Measurements from ENCODE around the gene IFRD1.

The IFRD1 gene

DNA sequence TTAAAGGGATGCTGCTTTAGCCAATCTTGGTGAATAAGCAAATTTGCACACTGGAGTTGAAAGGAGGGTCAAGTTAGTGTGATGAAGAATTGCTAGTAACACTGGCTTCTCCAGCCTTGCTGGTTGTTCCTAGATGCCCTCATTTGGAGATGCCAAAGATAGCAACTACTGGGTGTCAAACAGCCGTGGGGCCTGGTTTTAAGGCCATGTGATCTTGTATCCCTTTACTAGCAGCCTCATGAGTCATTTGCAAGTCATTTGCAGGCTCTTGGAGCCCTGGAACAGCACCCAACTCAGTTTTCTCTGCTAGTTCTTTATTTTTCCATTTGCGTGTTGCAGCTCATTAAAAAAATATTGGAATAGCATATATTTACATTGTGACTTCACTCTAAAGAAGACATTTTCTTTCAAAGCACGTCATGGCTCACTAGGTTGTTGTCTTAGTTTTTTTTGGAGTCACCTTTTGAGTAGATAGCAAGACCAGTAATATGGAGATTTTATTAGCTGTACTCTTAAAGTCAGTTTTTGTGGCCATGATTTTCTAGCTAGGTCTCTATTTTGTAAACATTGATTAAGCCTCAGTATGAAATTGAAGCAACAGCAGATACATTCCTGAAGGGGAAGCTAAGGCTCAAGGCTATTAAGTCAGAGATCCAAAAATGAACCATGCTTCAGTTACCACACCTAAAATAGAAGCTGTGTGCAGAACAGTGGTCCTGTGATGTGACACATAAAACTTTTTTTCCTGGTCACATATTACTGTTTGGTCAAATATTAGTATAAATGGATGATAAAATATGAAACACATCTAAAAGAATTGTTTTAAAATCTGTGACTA is 31.8 kb downstream of the IFRD1 start:
- H3K4me3 ChIP-seq (ENCODE audit: low read depth, low read length) = no peak overlapping the region
- DNase-seq (ENCODE audit: low read depth) = peak; percentile 82

DNA sequence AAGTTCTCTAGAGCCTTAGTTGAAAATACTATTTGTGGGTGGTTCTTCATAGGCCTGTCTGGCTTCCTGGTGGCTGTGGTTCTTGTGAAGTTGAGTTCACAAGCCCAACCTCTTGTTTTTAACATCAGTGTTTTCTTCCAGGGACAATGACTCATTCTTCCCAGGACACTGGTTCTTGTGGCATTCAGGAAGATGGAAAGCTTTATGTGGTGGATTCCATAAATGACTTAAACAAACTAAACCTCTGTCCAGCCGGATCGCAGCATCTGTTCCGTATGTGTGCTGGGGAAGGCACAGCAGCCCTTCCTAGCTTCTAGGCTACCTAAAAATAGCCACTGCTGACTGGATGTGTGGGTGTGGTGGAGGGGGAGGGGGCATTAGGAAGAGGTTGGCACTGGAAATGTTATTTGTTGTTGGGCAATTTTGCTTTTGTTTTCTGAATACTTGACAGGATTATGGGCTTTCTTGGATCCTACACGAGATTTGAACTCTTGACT is 34.5 kb downstream of the IFRD1 start:
- H3K4me3 ChIP-seq (ENCODE audit: low read depth, low read length) = no peak overlapping the region
- DNase-seq (ENCODE audit: low read depth) = peak; percentile 85

GRCh38 chr7:112485766-112486165 is 35.5 kb downstream of the IFRD1 start:
- DNase-seq (ENCODE audit: low read depth) = no peak
- H3K4me3 ChIP-seq (ENCODE audit: low read depth, low read length) = no peak overlapping the region

DNA sequence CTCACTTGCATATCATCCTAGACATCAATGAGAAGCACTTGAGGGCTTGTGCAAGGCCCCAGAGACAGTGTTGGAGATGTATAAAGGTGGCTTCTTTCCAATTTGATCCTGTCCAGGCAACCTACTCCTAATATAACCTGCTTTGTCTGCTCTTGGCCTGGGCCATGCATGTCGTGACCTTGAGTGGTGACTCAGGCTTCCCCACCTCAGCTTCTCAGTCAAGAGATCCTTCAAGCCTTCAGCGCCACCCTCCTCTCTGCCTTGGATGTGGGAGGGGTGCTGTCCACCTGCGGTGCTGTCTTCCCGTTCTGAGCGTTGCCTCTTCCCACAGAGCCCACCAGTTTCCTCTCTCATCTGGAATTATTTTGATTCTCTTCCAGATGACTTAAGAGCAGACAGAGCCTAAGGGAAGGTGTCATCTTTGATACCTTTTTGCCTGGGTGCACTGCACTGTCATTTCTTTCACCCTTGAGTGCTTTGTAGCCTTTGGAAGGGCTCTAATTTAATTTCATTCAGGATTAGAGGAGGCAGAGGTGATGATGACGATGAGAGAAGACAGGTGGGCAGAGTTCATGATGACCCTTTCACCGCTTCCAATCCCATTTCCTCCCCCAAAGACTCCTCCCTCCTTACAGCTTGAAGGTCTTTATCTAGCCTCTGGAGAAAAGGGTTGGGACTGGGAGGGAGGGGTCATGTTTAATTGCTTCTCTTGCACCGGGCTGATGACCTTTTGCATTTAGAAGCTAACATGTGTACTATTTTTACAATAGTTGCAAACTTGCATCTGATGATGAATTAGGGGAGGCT is 37.4 kb downstream of the IFRD1 start:
- DNase-seq (ENCODE audit: low read depth) = no peak
- H3K4me3 ChIP-seq (ENCODE audit: low read depth, low read length) = no peak overlapping the region

GRCh38 chr7:112488264-112488552 is 37.9 kb downstream of the IFRD1 start:
- no peak for DNase-seq (ENCODE audit: low read depth)
- no peak overlapping the region for H3K4me3 ChIP-seq (ENCODE audit: low read depth, low read length)

DNA sequence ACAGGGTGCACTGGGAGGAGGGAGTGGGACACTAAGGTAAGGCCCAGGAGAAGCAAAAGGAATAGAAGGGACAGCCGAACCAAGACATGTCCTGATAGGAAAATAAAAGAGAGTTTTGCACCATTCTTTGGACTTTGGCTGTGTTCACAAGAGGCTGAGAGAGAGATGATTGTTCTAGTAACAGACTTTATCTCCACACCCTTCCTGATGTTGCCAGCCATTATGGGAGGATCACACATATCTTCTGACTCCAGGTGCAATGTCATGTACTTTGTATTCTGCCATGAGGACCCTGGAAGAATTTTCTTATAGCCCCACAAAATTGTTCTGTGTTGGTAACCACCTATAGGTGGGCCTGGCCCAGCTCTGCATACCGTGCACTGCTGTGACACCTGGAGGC is 41.9 kb downstream of the IFRD1 start:
- no peak for DNase-seq (ENCODE audit: low read depth)

GRCh38 chr7:112494656-112495055 is 44.4 kb downstream of the IFRD1 start:
- no peak for DNase-seq (ENCODE audit: low read depth)

More for the DNA sequence above, 41.9 kb downstream of the IFRD1 start:
- H3K4me3 ChIP-seq (ENCODE audit: low read depth, low read length) = no peak overlapping the region

GRCh38 chr7:112495156-112495788 is 45.0 kb downstream of the IFRD1 start:
- DNase-seq (ENCODE audit: low read depth) = no peak
- no peak overlapping the region for H3K4me3 ChIP-seq (ENCODE audit: low read depth, low read length)

More at GRCh38 chr7:112494656-112495055, 44.4 kb downstream of the IFRD1 start:
- no peak overlapping the region for H3K4me3 ChIP-seq (ENCODE audit: low read depth, low read length)

DNA sequence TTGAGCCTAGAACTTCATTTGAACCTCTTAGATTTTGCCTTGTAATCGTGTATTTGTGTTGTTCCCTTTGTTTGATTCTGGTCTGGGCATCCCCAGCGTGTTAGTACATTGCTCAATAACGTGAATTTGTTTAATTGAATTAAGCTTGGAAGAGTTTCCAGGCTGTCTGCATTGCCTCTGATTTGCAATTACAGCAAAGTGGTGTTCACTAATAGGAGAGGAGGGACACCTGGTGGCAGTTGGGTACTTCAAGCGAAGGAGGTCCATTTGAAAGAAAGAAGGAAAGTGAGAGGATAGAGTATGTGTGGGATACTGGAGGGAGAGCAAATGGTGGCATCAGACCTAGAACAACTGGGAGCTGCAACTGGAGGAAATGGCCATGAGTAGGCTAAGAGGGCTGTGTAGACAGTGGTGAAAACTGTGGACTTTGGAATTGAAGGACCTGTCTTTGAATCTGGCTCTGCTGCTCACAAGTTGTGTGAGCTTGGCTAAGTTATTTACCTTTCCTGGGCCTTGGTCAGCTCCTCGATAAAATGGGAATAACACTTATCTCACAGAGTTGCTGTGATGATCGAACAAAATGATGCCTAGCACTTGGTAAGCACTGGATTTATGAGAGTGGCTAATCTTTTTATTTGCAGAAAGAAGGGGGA is 45.7 kb downstream of the IFRD1 start:
- H3K4me3 ChIP-seq (ENCODE audit: low read depth, low read length) = no peak overlapping the region
- DNase-seq (ENCODE audit: low read depth) = no peak

DNA sequence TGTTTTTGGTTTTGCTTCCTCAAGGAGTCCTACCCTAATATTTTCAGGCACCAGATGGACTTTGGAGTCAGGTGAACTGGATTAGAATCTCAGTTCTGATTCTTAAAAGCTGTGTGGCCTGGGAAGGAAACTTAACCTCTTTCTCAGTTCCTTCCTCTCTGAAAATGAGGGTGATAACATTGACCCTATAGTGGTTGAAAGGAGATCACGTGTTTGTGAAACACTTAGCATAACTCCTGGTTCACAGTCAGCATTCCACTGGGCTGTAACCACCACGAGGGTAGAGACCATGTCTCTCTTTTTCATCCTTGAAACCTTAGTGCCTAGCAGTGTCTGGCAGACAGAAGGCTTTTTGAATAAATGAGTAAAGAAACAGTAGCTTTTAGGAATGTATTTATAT is 47.2 kb downstream of the IFRD1 start:
- DNase-seq (ENCODE audit: low read depth) = no peak
- no peak overlapping the region for H3K4me3 ChIP-seq (ENCODE audit: low read depth, low read length)

GRCh38 chr7:112500619-112501018 is 50.4 kb downstream of the IFRD1 start:
- no peak overlapping the region for H3K4me3 ChIP-seq (ENCODE audit: low read depth, low read length)
- no peak for DNase-seq (ENCODE audit: low read depth)

DNA sequence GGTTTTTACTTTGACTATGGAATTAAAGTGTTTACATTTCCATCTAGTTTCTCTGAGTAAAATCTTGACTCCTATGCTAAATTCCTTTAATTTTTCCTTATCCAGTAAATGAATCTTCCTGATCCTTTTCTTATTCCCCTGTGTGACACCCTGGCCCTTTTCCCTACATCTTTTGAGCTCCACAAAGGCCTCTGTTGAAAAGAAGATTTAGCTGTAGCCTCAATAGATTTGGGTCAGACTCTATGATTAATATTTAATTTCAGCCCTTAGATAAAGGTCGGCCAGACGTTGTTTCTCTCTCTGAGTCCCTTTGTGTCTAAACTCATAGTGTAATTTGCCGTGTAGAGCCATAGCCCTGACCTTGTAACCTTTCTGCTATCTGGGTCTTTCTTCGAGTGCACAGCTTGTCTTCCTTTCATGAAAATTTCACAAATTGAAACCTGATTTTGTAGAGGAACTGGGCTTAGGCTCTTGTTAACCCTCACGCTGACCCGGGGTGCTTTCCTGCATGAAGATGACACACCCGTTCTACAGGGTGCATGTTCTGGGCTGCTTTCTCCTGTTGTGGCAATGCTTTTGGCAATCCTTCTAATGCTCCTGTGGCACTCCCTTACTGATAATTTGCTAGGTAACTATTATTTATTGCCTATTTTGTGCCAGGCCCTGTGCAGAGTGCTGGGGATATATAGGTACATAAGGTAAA is 51.7 kb downstream of the IFRD1 start:
- H3K4me3 ChIP-seq (ENCODE audit: low read depth, low read length) = no peak overlapping the region
- no peak for DNase-seq (ENCODE audit: low read depth)

GRCh38 chr7:112502700-112503099 is 52.4 kb downstream of the IFRD1 start:
- no peak for DNase-seq (ENCODE audit: low read depth)
- H3K4me3 ChIP-seq (ENCODE audit: low read depth, low read length) = no peak overlapping the region

DNA sequence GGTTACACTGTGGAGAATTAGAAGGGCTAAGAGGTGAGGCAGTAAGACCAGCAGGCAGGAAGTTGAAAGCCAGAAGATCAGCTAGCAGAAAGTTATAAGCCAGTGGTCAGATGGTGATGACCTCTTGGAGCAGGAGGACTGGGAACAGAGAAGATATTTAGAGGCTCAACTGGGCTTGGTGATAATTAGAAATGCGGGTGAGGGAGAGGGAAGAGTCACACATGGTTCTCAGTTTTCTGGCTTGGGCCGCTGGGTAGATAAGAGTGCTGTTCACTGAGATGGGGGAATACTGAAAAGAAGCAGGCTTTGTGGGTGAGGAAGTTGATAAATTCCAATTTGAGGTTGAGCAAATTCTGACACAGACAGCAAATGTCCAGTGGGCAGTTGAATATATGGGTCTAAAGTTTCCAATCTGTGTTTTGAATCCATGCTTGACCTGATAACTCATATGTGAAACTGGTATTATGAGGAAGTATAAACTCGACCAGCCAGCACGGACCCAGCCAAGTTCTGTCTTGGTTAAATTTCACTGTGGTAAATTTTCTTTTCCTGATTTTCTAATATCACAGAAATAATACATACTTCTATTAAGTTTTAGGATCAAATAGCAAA is 53.2 kb downstream of the IFRD1 start:
- H3K4me3 ChIP-seq (ENCODE audit: low read depth, low read length) = no peak overlapping the region
- no peak for DNase-seq (ENCODE audit: low read depth)

DNA sequence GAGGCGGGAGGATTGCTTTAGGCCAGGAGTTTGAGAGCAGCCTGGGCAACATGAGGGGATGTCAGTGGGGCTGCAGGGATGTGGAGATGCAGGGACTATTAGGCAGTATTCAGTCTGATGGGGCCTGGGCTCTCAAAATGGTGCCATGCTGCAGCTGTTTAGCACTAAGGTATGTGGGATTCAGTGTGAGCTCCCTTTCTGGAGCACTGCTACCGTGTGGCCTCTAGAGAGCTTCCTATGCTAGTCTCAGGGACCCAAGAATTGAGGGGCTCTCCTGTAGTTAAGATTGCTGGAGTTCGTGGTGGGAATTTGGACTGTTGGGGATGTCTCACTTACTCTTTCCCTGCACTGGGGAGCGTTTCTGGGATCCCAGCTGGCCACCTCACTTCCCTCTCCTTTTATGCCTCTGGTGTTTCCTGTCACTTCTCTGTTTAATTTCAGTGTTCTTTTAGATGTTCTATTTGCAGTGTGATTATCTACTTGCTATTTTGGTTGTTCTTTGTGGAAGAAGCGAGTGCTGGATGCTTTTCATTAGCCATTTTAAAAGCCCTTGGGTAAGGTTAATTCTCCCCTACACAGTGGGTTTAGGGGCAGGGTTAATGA is 53.9 kb downstream of the IFRD1 start:
- no peak overlapping the region for H3K4me3 ChIP-seq (ENCODE audit: low read depth, low read length)
- no peak for DNase-seq (ENCODE audit: low read depth)

GRCh38 chr7:112505495-112505894 is 55.2 kb downstream of the IFRD1 start:
- H3K4me3 ChIP-seq (ENCODE audit: low read depth, low read length) = no peak overlapping the region
- no peak for DNase-seq (ENCODE audit: low read depth)

DNA sequence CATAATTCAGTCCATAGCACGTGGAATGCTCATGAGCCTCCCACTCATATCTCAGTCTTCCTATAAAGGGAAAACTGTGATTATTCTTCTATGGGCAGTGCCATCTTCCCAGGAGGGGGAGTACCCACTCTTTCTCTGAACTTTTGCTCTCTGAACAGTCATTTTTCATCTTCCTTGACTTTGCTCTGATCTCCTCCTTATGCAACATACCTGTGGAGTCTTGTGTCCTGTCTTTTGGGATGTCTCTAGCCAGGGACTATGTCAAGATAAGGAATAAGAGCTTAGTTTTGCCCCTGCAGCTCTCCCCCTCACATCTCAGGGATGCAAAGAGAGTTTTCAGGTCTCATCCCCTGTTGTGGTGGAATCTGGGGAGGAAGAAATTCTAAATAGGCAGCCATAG is 58.1 kb downstream of the IFRD1 start:
- DNase-seq (ENCODE audit: low read depth) = no peak
- H3K4me3 ChIP-seq (ENCODE audit: low read depth, low read length) = no peak overlapping the region

GRCh38 chr7:112509402-112509801 is 59.1 kb downstream of the IFRD1 start:
- no peak overlapping the region for H3K4me3 ChIP-seq (ENCODE audit: low read depth, low read length)
- no peak for DNase-seq (ENCODE audit: low read depth)
